Hematopoietic multipotent progenitor cell treated with erythropoietin and hydrocortisone succinate and interleukin-3 and kit ligand, for 6 days (in vitro differentiated cells): Measurements from ENCODE around the gene ZNF593.

Experiments used
- DNase-seq: peaks from one replicate; pipeline ENCODE4 v3.0.0-alpha.2; 2015

Gene ZNF593

GRCh38 chr1:26153966-26154532 lies 15.7 kb upstream of the ZNF593 start:
- no peak for DNase-seq

- DNase-seq: no peak
Observed at GRCh38 chr1:26154750-26155149, 15.0 kb upstream of the ZNF593 start.

GRCh38 chr1:26155370-26156284 lies 14.1 kb upstream of the ZNF593 start:
- no peak for DNase-seq

GRCh38 chr1:26156285-26157038 lies 13.2 kb upstream of the ZNF593 start:
- no peak for DNase-seq

- no peak for DNase-seq
Observed at GRCh38 chr1:26158271-26158907, 11.3 kb upstream of the ZNF593 start.

GRCh38 chr1:26158908-26159742 lies 10.6 kb upstream of the ZNF593 start, which contains the start of gene FAM110D:
Gene FAM110D (plus strand): TSS chr1:26159079. CDS start chr1:26161292, 2,213 bp downstream.
- DNase-seq: no peak

- DNase-seq: no peak
Observed at GRCh38 chr1:26159743-26160039, 10.0 kb upstream of the ZNF593 start.

GRCh38 chr1:26160527-26161414 lies 8.9 kb upstream of the ZNF593 start:
- peak; percentile 70 for DNase-seq

GRCh38 chr1:26161415-26162219 lies 8.1 kb upstream of the ZNF593 start:
- DNase-seq: peak; percentile 81

GRCh38 chr1:26162220-26162709 lies 7.4 kb upstream of the ZNF593 start:
- peak; percentile 59 for DNase-seq

- DNase-seq: no peak
Observed at GRCh38 chr1:26163684-26164035, 6.0 kb upstream of the ZNF593 start.

- DNase-seq: peak; percentile 55
Observed at GRCh38 chr1:26164036-26164860, 5.5 kb upstream of the ZNF593 start.

- no peak for DNase-seq
Observed at GRCh38 chr1:26164861-26165842, 4.6 kb upstream of the ZNF593 start.

- DNase-seq: no peak
Observed at GRCh38 chr1:26166719-26167281, 2.9 kb upstream of the ZNF593 start.

GRCh38 chr1:26168410-26169197 lies 1.1 kb upstream of the ZNF593 start, which contains the start of gene C1orf232:
Gene C1orf232 (minus strand): TSS chr1:26168963. CDS start chr1:26168499, 464 bp downstream.
- no peak for DNase-seq

- DNase-seq: no peak
Observed at GRCh38 chr1:26169198-26169554, 532 bp upstream of the ZNF593 start.

GRCh38 chr1:26170472-26170821 lies 739 bp downstream of the ZNF593 start:
- no peak for DNase-seq
